NCI-H187 treated with DMSO at 0.1 percent for 48 hours (cell line): Measurements from ENCODE around the gene PIK3CB.
"Not testable (repeated sequence)": the region's sequence is repeated elsewhere in the genome, so short reads cannot be mapped to it uniquely, and the experiment has no call there.

Source experiments
- DNase-seq: peaks from one replicate; lab custom pipeline; 2025; lab: John Stamatoyannopoulos, UW

Gene PIK3CB

DNA sequence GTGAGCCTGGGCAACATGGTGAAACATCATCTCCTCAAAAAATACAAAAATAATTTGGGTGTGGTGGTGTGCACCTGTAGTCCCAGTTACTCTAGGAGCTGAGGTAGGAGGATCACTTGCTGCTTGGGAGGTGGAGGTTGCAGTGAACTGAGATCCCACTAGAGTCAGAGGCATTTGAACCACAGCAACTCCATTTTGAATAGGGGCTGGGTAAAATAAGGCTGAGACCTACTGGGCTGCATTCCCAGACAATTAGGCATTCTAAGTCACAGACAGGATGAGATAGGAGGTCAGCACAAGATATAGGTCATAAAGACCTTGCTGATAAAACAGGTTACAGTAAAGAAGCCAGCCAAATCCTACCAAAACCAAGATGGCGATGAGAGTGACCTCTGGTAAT lies 12.1 kb upstream of the PIK3CB start:
- not testable (repeated sequence) for DNase-seq

DNA sequence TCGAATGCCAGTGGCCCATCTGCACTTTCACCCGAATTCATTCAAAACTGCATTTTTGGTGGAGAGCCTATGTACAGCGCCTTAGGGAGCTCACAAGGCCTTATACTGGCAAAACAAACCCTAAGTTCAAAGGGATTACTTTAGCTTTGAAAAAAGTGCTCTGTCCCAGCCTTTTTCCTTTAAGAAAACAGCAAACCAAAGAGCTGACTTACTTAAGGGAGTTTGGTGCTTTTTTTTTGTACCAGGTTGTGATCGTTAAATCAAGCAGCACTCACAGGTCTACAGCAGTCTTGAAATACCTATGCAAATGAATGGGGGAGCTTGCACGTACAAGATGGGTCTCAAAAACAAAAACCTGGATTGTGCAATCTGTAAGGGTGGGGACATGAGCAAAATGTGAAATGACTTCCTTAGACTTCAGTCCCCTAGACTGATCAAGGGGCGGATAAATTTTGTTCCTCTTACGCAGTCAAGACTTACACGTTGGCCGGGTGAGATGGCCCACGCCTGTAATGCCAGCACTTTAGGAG lies 11.6 kb upstream of the PIK3CB start:
- no peak for DNase-seq

DNA sequence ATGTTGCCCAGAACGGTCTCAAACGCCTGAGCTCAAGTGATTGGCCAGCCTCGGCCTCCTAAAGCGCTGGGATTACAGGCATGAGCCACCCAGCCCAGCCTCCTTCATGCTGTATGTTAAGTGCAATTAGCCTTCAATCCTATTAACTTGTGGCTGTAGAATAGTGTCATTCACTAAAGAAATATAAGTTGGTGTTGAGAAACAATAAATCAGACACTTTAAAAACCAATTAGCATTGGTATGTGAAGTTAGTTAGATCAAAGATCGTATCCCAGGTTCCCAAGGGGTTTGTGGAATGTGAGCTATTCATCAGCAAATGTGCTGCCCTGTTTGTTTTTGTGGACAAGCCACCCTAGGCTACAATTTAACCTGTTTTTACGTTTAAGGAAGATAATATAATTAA lies 11.0 kb upstream of the PIK3CB start:
- no peak for DNase-seq

- DNase-seq, result no peak
Measured at GRCh38 chr3:138845181-138845601, 10.5 kb upstream of the PIK3CB start.

GRCh38 chr3:138842483-138843188 lies 7.9 kb upstream of the PIK3CB start:
- no peak for DNase-seq

DNA sequence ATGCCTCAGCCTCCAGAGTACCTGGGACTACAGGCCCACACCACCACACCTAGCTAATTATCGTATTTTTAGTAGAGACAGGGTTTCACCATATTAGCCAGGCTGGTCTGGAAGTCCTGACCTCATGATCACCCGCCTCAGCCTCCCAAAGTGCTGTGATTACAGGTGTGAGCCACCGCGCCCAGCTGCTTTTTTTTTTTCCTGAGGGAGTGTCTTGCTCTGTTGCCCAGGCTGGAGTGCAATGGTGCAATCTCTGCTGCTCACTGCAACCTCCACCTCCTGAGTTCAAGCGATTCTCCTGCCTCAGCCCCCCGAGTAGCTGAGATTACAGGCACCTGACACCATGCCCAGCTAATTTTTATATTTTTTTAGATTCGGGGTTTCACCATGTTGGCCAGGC lies 3.7 kb upstream of the PIK3CB start:
- not testable (repeated sequence) for DNase-seq

DNA sequence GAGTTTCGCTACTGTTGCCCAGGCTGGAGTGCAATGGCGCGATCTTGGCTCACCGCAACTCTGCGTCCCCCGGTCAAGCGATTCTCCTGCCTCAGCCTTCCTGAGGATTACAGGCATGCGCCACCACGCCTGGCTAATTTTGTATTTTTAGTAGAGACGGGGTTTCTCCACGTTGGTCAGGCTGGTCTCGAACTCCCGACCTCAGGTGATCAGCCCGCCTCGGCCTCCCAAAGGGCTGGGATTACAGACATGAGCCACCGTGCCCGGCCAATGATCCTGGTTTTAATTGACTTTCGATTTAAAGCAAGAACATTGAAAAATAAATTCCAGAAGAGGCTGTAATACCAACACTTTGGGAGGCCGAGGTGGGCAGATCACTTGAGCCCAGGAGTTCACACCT lies 1.1 kb upstream of the PIK3CB start:
- not testable (repeated sequence) for DNase-seq

DNA sequence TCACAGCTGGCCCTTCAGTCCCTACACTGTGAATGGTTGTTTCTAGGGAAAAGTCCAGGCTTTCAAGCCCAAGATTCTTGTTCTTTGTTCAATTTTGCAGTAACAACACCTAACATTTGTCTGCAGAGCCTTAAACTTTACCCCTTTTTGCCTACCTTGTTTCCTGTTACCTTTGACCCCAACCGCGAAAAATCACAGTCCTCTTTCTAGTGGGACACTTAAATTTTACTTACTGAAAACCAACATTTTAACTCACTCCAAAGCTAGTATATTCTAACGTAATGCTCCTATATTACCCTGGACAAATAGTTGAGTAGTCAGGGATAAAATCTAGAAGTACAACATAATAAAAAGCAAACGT lies 649 bp upstream of the PIK3CB start:
- DNase-seq, result no peak

- DNase-seq, result no peak
Measured at GRCh38 chr3:138833899-138834595, 681 bp downstream of the PIK3CB start.

GRCh38 chr3:138832473-138833057 lies 2.2 kb downstream of the PIK3CB start:
- DNase-seq, result not testable (repeated sequence)

GRCh38 chr3:138829886-138830510 lies 4.7 kb downstream of the PIK3CB start:
- DNase-seq, result no peak

DNA sequence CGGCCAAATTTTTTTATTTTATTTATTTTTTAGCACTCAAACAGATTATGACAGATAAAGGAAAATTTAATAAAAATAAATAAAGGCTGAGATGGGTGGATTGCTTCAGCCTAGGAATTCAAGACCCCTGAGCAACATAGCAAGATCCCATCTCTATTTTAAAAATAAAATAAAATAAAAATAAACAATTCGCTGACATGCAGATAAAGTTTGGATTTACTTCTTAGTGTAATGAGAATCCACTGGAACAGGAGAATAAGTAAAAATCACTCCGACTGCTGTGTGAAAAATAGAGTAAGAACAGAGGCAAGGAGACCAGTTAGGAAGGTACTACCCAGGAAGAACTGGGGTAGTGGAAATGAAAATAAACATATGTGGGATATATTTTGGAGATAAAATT lies 5.6 kb downstream of the PIK3CB start:
- no peak for DNase-seq

DNA sequence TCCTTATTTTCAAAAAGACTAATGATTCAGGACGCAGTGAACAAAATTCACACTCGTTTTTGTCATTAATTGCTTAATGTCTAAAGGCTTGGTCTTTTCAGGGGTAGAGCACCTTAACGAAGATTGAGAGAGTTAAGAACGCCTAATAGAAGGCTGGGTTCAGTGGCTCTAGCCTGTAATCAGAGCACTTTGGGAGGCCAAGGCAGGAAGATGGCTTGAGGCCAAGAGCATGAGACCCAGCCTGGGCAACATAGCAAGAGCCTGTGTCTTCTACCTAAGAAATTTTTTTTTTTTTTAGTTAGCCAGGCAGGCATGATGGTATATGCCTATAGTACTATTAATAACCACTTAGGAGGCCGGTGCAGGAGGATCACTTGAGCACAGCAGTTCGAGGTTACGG lies 7.5 kb downstream of the PIK3CB start:
- DNase-seq, result no peak

GRCh38 chr3:138825336-138825735 lies 9.4 kb downstream of the PIK3CB start:
- DNase-seq, result no peak

- DNase-seq, result no peak
Measured at GRCh38 chr3:138824114-138824506, 10.6 kb downstream of the PIK3CB start.

GRCh38 chr3:138820379-138820778 lies 14.3 kb downstream of the PIK3CB start:
- not testable (repeated sequence) for DNase-seq

DNA sequence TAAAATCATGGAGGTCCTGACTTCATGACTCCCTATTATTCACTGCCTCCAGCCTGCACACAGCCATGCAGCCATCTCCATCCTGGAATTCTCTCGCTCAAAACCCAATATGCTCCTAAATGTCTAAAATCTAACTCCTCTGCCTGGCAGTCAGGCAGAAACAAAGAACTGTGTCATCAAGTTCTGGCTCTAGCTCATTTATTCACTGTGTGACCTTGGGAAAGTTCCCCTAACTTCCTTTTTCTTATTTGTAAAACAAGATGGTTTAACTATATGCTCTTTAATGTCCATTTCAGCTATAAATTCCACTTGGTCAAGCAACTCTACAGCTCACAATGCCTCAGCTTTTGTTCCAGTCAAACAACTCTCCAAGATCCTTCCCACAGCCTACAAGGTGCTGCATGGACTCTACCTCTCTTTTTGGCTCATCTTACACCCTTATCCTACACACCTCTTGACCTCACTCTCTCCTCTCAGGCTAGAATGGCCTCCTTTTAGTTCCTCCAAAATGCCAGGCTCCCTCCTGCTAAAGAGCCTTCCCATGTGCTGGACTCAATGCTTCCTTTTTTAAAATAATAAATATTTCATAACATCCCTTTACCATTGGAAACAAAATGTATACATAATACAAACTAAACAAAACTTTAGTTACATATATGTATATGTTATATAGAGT lies 16.4 kb downstream of the PIK3CB start:
- DNase-seq, result no peak

DNA sequence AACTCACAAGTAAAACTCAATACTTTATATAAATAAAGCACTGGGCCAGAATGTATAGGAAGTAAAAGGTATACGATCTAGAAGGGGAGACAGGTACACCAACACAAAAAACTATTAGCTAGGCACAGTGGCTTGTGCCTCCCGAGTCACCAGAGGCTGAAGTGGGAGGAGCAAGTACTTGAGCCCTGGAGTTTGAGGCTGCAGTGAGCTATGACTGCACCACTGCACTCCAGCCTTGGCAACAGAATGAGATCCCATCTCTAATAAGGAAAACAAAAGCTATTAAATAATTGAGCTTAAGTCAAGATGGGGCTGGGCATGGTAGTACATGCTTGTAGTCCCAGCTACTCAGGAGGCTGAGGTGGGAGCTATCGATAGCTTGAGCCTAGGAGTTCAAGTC lies 17.0 kb downstream of the PIK3CB start:
- no peak for DNase-seq

DNA sequence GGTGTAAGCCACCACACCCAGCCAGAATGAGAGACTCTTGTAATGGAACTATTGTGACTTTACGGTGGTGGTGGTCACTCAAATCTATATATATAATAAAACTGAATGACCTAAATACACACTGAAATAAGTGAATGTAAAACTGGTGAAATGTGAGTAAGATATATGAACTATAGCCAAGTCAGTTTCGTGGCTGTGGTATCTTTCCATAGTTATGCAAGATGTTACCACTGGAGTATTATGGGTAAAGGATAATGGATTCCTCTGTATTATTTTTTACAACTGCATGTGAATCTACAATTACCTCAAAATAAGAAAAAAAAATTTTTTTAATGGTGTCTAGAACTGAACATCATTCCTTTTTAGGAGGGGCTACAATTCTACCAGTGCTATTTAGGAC lies 21.9 kb downstream of the PIK3CB start:
- no peak for DNase-seq

DNA sequence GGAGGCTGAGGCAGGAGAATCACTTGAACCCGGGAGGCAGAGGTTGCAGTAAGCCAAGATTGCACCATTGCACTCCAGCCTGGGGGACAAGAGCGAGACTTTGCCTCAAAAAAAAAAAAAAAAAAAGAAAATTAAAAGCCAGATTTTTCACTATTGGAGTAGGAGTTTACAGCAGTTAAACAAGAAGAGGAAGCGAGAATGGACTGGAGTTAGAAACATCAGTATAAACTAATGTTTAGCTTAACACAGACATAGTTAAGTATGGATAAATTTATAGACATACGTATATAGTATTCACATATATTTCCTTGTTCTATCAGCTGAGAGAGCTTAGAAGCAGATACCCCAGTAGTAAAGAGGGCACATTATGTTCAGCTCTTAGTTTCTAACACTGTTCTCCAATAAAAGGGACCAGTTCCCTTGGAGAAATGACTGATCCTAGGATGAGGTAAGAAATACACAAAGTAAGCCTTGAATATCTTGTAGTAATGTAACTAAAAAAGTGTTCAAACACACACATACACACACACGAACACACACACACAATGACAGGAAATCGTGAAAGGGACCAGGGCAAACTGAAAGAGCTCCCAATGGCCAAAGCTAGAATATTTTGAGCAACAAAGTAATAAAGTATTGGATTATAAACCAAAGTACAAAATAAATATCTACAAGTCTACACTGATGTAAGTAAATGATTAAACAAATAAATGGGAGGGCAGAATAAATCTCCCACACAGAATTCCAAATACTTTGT lies 25.1 kb downstream of the PIK3CB start:
- no peak for DNase-seq

DNA sequence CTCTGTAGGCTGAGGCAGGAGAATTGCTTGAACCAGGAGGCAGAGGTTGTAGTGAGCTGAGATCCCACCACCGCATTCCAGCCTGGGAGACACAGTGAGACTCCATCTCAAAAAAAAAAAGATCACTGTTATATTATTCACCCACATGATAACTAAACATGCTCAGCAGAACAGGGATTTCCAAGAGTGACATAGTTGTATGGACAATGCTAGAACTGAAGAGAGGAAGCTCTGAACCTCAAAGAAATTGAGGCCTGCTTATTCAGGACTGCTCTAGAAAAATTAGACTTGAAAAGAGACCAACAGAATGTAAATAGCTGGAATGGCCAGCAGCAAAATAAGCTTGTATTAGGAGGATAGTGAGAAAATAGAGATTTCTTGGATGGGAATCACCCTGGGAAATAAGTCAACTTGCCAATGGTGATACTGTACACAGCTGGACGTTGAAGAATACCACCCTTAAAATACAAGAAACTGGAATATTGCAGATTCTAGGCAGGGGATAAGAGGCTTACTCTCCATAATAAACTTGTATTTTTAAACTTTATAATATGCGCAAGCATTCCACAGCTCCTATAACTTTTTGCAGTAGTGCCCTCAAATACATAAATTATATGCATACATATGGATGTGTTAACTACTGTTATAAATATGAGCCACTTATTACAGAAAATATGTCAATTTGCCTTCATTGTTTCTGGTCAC lies 28.2 kb downstream of the PIK3CB start:
- DNase-seq, result no peak
